Activated naive CD8-positive, alpha-beta T cell treated with anti-CD3 and anti-CD28 coated beads for 36 hours (primary cell): ENCODE results near the gene TCF15. TPM values are rescaled to one million over a fixed set of nuclear protein-coding genes. Genes with fewer than 3 reads are reported as not detected.
A peak's percentile ranks its signal among the peaks of the same experiment; 100 is the strongest.
"Not testable (repeated sequence)": the region's sequence is repeated elsewhere in the genome, so short reads cannot be mapped to it uniquely, and the experiment has no call there.

Source experiments
- DNase-seq: peaks from one replicate; pipeline ENCODE4 v3.0.0; 2021
- H3K27ac Mint-ChIP-seq: one replicate; pipeline ENCODE4 v1.8.0; 2022; ENCODE audit warnings: mild to moderate bottlenecking, moderate library complexity, mixed read lengths
- H3K27me3 Mint-ChIP-seq: one replicate; pipeline ENCODE4 v1.8.0; 2022; ENCODE audit warnings: mild to moderate bottlenecking, mixed read lengths
- H3K36me3 Mint-ChIP-seq: one replicate; pipeline ENCODE4 v1.8.0; 2021; ENCODE audit warnings: mild to moderate bottlenecking, mixed read lengths
- H3K4me1 Mint-ChIP-seq: one replicate; pipeline ENCODE4 v1.8.0; 2021; ENCODE audit warnings: mixed read lengths
- H3K4me3 Mint-ChIP-seq: one replicate; pipeline ENCODE4 v1.8.0; 2022; ENCODE audit warnings: mild to moderate bottlenecking, moderate library complexity, mixed read lengths
- H3K9me3 Mint-ChIP-seq: one replicate; pipeline ENCODE4 v1.8.0; 2022; ENCODE audit warnings: mixed read lengths
- total RNA-seq, 2 experiments: library from RNA; stranded (reverse); gene quantifications; one replicate each; pipeline ENCODE4 v1.2.3, GENCODE V29; 2021

TCF15 gene
- total RNA-seq, 2 experiments from 2014 or later: 0.14 to 0.23 TPM

- Mint-ChIP-seq H3K4me1 (peaks cover 2% of the 10 kb centered on the region), H3K36me3 (peaks cover 33% of the 10 kb centered on the region), H3K9me3 (no peaks in the 10 kb centered on the region), H3K27ac (no peak overlapping the region), H3K4me3 (no peak overlapping the region), H3K27me3 (peaks cover 24% of the 10 kb centered on the region)
- no peak for DNase-seq
Measured at GRCh38 chr20:646107-646867, 36.2 kb upstream of the TCF15 start.

- no peaks in the 10 kb centered on the region for H3K9me3 Mint-ChIP-seq
- peaks cover 2% of the 10 kb centered on the region for H3K4me1 Mint-ChIP-seq
- peaks cover 33% of the 10 kb centered on the region for H3K36me3 Mint-ChIP-seq
- no peak overlapping the region for H3K4me3 Mint-ChIP-seq
- peaks cover 29% of the 10 kb centered on the region for H3K27me3 Mint-ChIP-seq
- no peak overlapping the region for H3K27ac Mint-ChIP-seq
- peak; percentile 73 for DNase-seq
Measured at GRCh38 chr20:645318-646106, 35.4 kb upstream of the TCF15 start.

GRCh38 chr20:644692-645317 is 34.7 kb upstream of the TCF15 start:
- H3K9me3 Mint-ChIP-seq: no peaks in the 10 kb centered on the region
- no peak for DNase-seq
- no peak overlapping the region for H3K27ac Mint-ChIP-seq
- peaks cover 28% of the 10 kb centered on the region for H3K36me3 Mint-ChIP-seq
- H3K27me3 Mint-ChIP-seq: peaks cover 29% of the 10 kb centered on the region
- no peak overlapping the region for H3K4me3 Mint-ChIP-seq
- H3K4me1 Mint-ChIP-seq: no peaks in the 10 kb centered on the region

GRCh38 chr20:642398-643174 is 32.5 kb upstream of the TCF15 start:
- no peak overlapping the region for H3K4me3 Mint-ChIP-seq
- no peak for DNase-seq

GRCh38 chr20:642013-642397 is 31.9 kb upstream of the TCF15 start:
- H3K27me3 Mint-ChIP-seq: peaks cover 33% of the 10 kb centered on the region
- not testable (repeated sequence) for H3K36me3 Mint-ChIP-seq, H3K9me3 Mint-ChIP-seq

More at GRCh38 chr20:642398-643174, 32.5 kb upstream of the TCF15 start:
- H3K36me3 Mint-ChIP-seq: peaks cover 11% of the 10 kb centered on the region
- H3K9me3 Mint-ChIP-seq: no peaks in the 10 kb centered on the region
- peaks cover 32% of the 10 kb centered on the region for H3K27me3 Mint-ChIP-seq
- no peak overlapping the region for H3K27ac Mint-ChIP-seq
- no peaks in the 10 kb centered on the region for H3K4me1 Mint-ChIP-seq

GRCh38 chr20:641516-641875 is 31.4 kb upstream of the TCF15 start:
- Mint-ChIP-seq H3K36me3 (no peaks in the 10 kb centered on the region), H3K27ac (no peak overlapping the region), H3K4me3 (no peak overlapping the region), H3K4me1 (no peaks in the 10 kb centered on the region), H3K9me3 (no peaks in the 10 kb centered on the region), H3K27me3 (peaks cover 33% of the 10 kb centered on the region)
- DNase-seq: no peak

More at GRCh38 chr20:642013-642397, 31.9 kb upstream of the TCF15 start:
- not testable (repeated sequence) for H3K27ac Mint-ChIP-seq, H3K4me3 Mint-ChIP-seq, H3K4me1 Mint-ChIP-seq, DNase-seq

GRCh38 chr20:640674-641515 is 30.8 kb upstream of the TCF15 start:
- peaks cover 33% of the 10 kb centered on the region for H3K27me3 Mint-ChIP-seq
- no peak overlapping the region for H3K27ac Mint-ChIP-seq
- no peak for DNase-seq
- no peaks in the 10 kb centered on the region for H3K9me3 Mint-ChIP-seq
- H3K36me3 Mint-ChIP-seq: no peaks in the 10 kb centered on the region
- no peak overlapping the region for H3K4me3 Mint-ChIP-seq
- no peaks in the 10 kb centered on the region for H3K4me1 Mint-ChIP-seq

- no peak overlapping the region for H3K4me3 Mint-ChIP-seq
- H3K27me3 Mint-ChIP-seq: peaks cover 23% of the 10 kb centered on the region
- H3K27ac Mint-ChIP-seq: no peak overlapping the region
- no peak for DNase-seq
- H3K9me3 Mint-ChIP-seq: no peaks in the 10 kb centered on the region
- no peaks in the 10 kb centered on the region for H3K36me3 Mint-ChIP-seq
- no peaks in the 10 kb centered on the region for H3K4me1 Mint-ChIP-seq
Measured at GRCh38 chr20:638579-638978, 28.5 kb upstream of the TCF15 start.

- Mint-ChIP-seq H3K4me1 (no peaks in the 10 kb centered on the region), H3K27me3 (peaks cover 13% of the 10 kb centered on the region), H3K4me3 (no peak overlapping the region), H3K36me3 (no peaks in the 10 kb centered on the region), H3K27ac (no peak overlapping the region), H3K9me3 (no peaks in the 10 kb centered on the region)
- DNase-seq: no peak
Measured at GRCh38 chr20:637559-637958, 27.4 kb upstream of the TCF15 start.

- DNase-seq: no peak
- H3K4me3 Mint-ChIP-seq: no peak overlapping the region
- no peaks in the 10 kb centered on the region for H3K4me1 Mint-ChIP-seq
- no peaks in the 10 kb centered on the region for H3K9me3 Mint-ChIP-seq
- H3K27me3 Mint-ChIP-seq: peaks cover 5% of the 10 kb centered on the region
- no peaks in the 10 kb centered on the region for H3K36me3 Mint-ChIP-seq
- H3K27ac Mint-ChIP-seq: no peak overlapping the region
Measured at GRCh38 chr20:635893-636338, 25.8 kb upstream of the TCF15 start.

GRCh38 chr20:635028-635892 is 25.2 kb upstream of the TCF15 start:
- Mint-ChIP-seq H3K4me3 (no peak overlapping the region), H3K27ac (no peak overlapping the region), H3K4me1 (no peaks in the 10 kb centered on the region), H3K9me3 (no peaks in the 10 kb centered on the region), H3K36me3 (no peaks in the 10 kb centered on the region), H3K27me3 (peaks cover 4% of the 10 kb centered on the region)
- no peak for DNase-seq

GRCh38 chr20:634148-634925 is 24.2 kb upstream of the TCF15 start:
- Mint-ChIP-seq H3K4me1 (no peaks in the 10 kb centered on the region), H3K27ac (no peak overlapping the region), H3K4me3 (no peak overlapping the region), H3K27me3 (peaks cover 4% of the 10 kb centered on the region), H3K36me3 (no peaks in the 10 kb centered on the region), H3K9me3 (no peaks in the 10 kb centered on the region)
- no peak for DNase-seq

- Mint-ChIP-seq H3K36me3 (no peaks in the 10 kb centered on the region), H3K4me3 (no peak overlapping the region), H3K9me3 (no peaks in the 10 kb centered on the region), H3K27ac (no peak overlapping the region), H3K27me3 (peaks cover 4% of the 10 kb centered on the region), H3K4me1 (no peaks in the 10 kb centered on the region)
- no peak for DNase-seq
Measured at GRCh38 chr20:631101-631500, 21.0 kb upstream of the TCF15 start.
